ENCODE results near the gene ADPRHL1.

- TF ChIP-seq CTCF (IDR thresholded peaks at IDR 0.05; ENCODE audit: poor library complexity) (no peak), EZH2 (IDR thresholded peaks at IDR 0.05; ENCODE audit: borderline replicate concordance) (no peak), EZH2phosphoT487 (IDR thresholded peaks at IDR 0.05; ENCODE audit: low read depth, severe bottlenecking, unreplicated experiment) (no peak)
Observed at GRCh38 chr13:113456116-113456702, 2.9 kb upstream of the ADPRHL1 start.
